ENCODE data around the gene CDC5L.

GRCh38 chr6:44381739-44382138 is 5.8 kb upstream of the CDC5L start:
- no peak for TF ChIP-seq POLR2AphosphoS5 (IDR thresholded peaks at IDR 0.05; ENCODE audit: low read depth, low read length)
- TF ChIP-seq TAF1 (IDR thresholded peaks at IDR 0.05; ENCODE audit: borderline replicate concordance, insufficient read depth, low read length): no peak
- TF ChIP-seq SIN3A (IDR thresholded peaks at IDR 0.05; ENCODE audit: borderline replicate concordance, insufficient read depth, low read length): no peak
- no peak for TF ChIP-seq REST (IDR thresholded peaks at IDR 0.05; ENCODE audit: insufficient read depth in 1 of 2, low read depth in 2 of 2, low read length in 2 of 2)
